SK-N-SH (cell line): ENCODE measurements around the gene IWS1. TPM values are rescaled to one million over a fixed set of nuclear protein-coding genes. Genes with fewer than 3 reads are reported as not detected.

Experiments
- CTCF ChIA-PET: fragments of 300-600, 350-600 bp; formaldehyde crosslinking; extraction: SDS; loops from one replicate; lab custom pipeline; 2021; lab: Yijun Ruan, JAX
- POLR2A ChIA-PET: fragments of 350-600 bp; sonication (Branson Sonifier 250); formaldehyde crosslinking; extraction: SDS; loops from one replicate; lab custom pipeline; 2020; ENCODE audit warnings: antibody characterized with exemption, inconsistent platforms; lab: Yijun Ruan, JAX
- DNase-seq: peaks from one replicate; pipeline ENCODE4 v3.0.0; 2012
- H2AFZ ChIP-seq: fragments of 200-600 bp; sonication (generic); 2 replicates; pipeline ENCODE4 v1.8.1; 2016; ENCODE audit warnings: antibody characterized with exemption, mild to moderate bottlenecking, low read depth
- H3F3A ChIP-seq: fragments of 200-600 bp; sonication (generic); replicated peaks from 2 replicates; pipeline ENCODE3; 2016; ENCODE audit warnings: antibody characterized with exemption, mild to moderate bottlenecking; ENCODE audit not compliant: insufficient read depth
- H3K27ac ChIP-seq, 2 experiments: fragments of 200-500 bp in 1 of 2; fragments of 200-600 bp in 1 of 2; sonication (Bioruptor generic) in 1 of 2; sonication (generic), shearing (Covaris generic) in 1 of 2; 2 replicates each; pipeline versions ENCODE4 v1.5.1 to v1.6.1; 2014 to 2016; ENCODE audit warnings: low read depth in 2 of 2, inconsistent platforms in 1 of 2, low read length in 1 of 2, mild to moderate bottlenecking in 1 of 2, mixed read lengths in 1 of 2
- H3K27me3 ChIP-seq: fragments of 200-600 bp; sonication (generic), shearing (Covaris generic); 2 replicates; pipeline ENCODE4 v1.6.1; 2016; ENCODE audit warnings: mixed run types; ENCODE audit not compliant: insufficient read depth
- H3K36me3 ChIP-seq, 2 experiments: fragments of 200-500 bp in 1 of 2; fragments of 200-600 bp in 1 of 2; sonication (Bioruptor generic) in 1 of 2; sonication (generic) in 1 of 2; replicated peaks in 1 of 2; 2 replicates each; pipeline versions ENCODE3 to v1.5.1; 2014 to 2016; ENCODE audit warnings: low read length in 1 of 2, mild to moderate bottlenecking in 1 of 2; ENCODE audit not compliant: insufficient read depth in 2 of 2, control insufficient read depth in 1 of 2
- H3K4me1 ChIP-seq, 2 experiments: fragments of 200-500 bp in 1 of 2; fragments of 200-600 bp in 1 of 2; sonication (Bioruptor generic) in 1 of 2; sonication (generic), shearing (Covaris generic) in 1 of 2; 2 replicates each; pipeline versions ENCODE4 v1.5.1 to v1.6.1; 2014 to 2016; ENCODE audit warnings: low read depth in 1 of 2, low read length in 1 of 2, mixed run types in 1 of 2; ENCODE audit not compliant: insufficient read depth in 2 of 2, control insufficient read depth in 1 of 2
- H3K4me2 ChIP-seq: fragments of 200-600 bp; sonication (generic), shearing (Covaris generic); 2 replicates; pipeline ENCODE4 v1.6.1; 2017; ENCODE audit warnings: mixed run types
- H3K4me3 ChIP-seq, 2 experiments: fragments of 200-500 bp in 1 of 2; fragments of 200-600 bp in 1 of 2; sonication (Bioruptor generic) in 1 of 2; sonication (generic), shearing (Covaris generic) in 1 of 2; 2 replicates each; pipeline versions ENCODE4 v1.5.1 to v1.8.1; 2014 to 2016; ENCODE audit warnings: low read depth in 2 of 2, inconsistent platforms in 1 of 2, low read length in 1 of 2, mild to moderate bottlenecking in 1 of 2, mixed read lengths in 1 of 2, moderate library complexity in 1 of 2
- H3K79me2 ChIP-seq: fragments of 200-600 bp; sonication (generic); 2 replicates; pipeline ENCODE4 v1.8.1; 2017; ENCODE audit warnings: mild to moderate bottlenecking; ENCODE audit not compliant: insufficient read depth
- H3K9ac ChIP-seq: fragments of 200-600 bp; sonication (generic); 2 replicates; pipeline ENCODE4 v1.6.1; 2017; ENCODE audit warnings: mixed run types
- H3K9me2 ChIP-seq: fragments of 200-600 bp; sonication (generic); 2 replicates; pipeline ENCODE4 v1.6.1; 2017; ENCODE audit warnings: mixed run types
- H3K9me3 ChIP-seq: fragments of 200-600 bp; sonication (generic); 2 replicates; pipeline ENCODE4 v1.6.1; 2017; ENCODE audit warnings: mixed run types, mild to moderate bottlenecking, moderate library complexity
- H4K20me1 ChIP-seq: fragments of 200-600 bp; sonication (generic); 2 replicates; pipeline ENCODE4 v1.6.1; 2017; ENCODE audit warnings: mild to moderate bottlenecking, mixed run types; ENCODE audit not compliant: insufficient read depth
- CHD2 ChIP-seq: fragments of 150-350 bp; IDR thresholded peaks from 2 replicates; pipeline ENCODE4 v1.6.1; 2018; ENCODE audit warnings: low read length; ENCODE audit not compliant: partially characterized antibody
- GABPA ChIP-seq: IDR thresholded peaks from 2 replicates; pipeline ENCODE4 v1.4.0; 2012; ENCODE audit warnings: low read depth, mild to moderate bottlenecking
- GATA2 ChIP-seq: sonication (generic); formaldehyde crosslinking; IDR thresholded peaks from 2 replicates; pipeline ENCODE4 v1.5.0; 2020; ENCODE audit warnings: mild to moderate bottlenecking, missing genetic modification reagents
- MEF2A ChIP-seq: IDR thresholded peaks from 2 replicates; pipeline ENCODE4 v1.4.0; 2012; ENCODE audit warnings: low read depth, borderline replicate concordance
- NRF1 ChIP-seq: IDR thresholded peaks from 2 replicates; pipeline ENCODE4 v1.6.1; 2012; ENCODE audit warnings: low read depth, mild to moderate bottlenecking, low read length
- RCOR1 ChIP-seq: fragments of 150-350 bp; IDR thresholded peaks from 2 replicates; pipeline ENCODE4 v1.6.1; 2017; ENCODE audit warnings: antibody characterized with exemption, low read length
- SIN3A ChIP-seq: IDR thresholded peaks from 2 replicates; pipeline ENCODE4 v1.6.1; 2012; ENCODE audit warnings: low read depth, mild to moderate bottlenecking, low read length, moderate library complexity, borderline replicate concordance
- SMC3 ChIP-seq: IDR thresholded peaks from 2 replicates; pipeline ENCODE4 v1.6.1; 2012; ENCODE audit warnings: low read depth, low read length, improper control_type of control experiment
- TAF1 ChIP-seq: IDR thresholded peaks from 2 replicates; pipeline ENCODE4 v1.6.1; 2012; ENCODE audit warnings: low read depth, mild to moderate bottlenecking, low read length, moderate library complexity, borderline replicate concordance
- WGBS: methylation state at CpG from one replicate; pipeline ENCODE4 v1.1.6; 2017; ENCODE audit warnings: low lambda C conversion rate; 5-methylcytosine and 5-hydroxymethylcytosine counted together
- polyA plus RNA-seq, 3 experiments: library from polyadenylated mRNA; depleted of rRNA; stranded (reverse); fragments of >200 nt; gene quantifications; 2 replicates each; pipeline ENCODE4 v1.2.3, GENCODE V29; 2012
- TF ChIP-seq, protein P1 (sequence below): IDR thresholded peaks from 2 replicates; pipeline ENCODE4; 2012
- TF ChIP-seq, protein P2 (sequence below): IDR thresholded peaks from 2 replicates; pipeline ENCODE4 v1.4.0; 2012; ENCODE audit warnings: low read depth

IWS1 gene
- polyA plus RNA-seq, 1 of the 3 experiments (the other 2 are of a cell fraction), result 24.6 TPM

DNA sequence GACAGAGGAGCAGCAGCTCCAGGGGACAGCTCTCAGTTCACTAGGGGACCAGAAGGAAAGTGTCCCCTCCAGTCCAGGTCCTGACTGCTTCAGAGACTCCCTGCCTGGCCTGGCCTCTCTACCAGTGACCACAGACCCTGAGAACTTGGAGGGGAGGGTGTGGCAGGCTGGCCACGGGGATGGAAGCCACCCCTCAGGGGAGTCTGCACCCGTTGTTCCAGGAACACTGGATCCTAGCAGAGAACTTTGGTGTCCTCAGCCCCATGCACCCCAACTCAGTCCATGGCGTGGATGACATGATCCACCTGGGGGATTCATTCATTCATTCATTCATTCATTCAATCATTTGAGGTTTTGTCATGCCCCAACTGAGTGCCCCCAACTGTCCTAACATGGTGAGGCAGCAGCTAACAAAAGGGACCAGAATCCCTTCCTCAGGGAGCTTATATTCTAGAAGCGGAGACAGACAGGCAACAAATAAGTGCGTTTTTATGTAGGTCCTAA lies 41.1 kb upstream of the IWS1 start (continued):
- TF ChIP-seq NRF1, result no peak
- TF ChIP-seq SMC3, result no peak
- TF ChIP-seq, protein P1, sequence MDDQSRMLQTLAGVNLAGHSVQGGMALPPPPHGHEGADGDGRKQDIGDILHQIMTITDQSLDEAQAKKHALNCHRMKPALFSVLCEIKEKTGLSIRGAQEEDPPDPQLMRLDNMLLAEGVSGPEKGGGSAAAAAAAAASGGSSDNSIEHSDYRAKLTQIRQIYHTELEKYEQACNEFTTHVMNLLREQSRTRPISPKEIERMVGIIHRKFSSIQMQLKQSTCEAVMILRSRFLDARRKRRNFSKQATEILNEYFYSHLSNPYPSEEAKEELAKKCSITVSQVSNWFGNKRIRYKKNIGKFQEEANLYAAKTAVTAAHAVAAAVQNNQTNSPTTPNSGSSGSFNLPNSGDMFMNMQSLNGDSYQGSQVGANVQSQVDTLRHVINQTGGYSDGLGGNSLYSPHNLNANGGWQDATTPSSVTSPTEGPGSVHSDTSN, result no peak
- no peak for TF ChIP-seq GATA2
- TF ChIP-seq GABPA, result no peak
- no peak for TF ChIP-seq TAF1
- TF ChIP-seq, protein P2, sequence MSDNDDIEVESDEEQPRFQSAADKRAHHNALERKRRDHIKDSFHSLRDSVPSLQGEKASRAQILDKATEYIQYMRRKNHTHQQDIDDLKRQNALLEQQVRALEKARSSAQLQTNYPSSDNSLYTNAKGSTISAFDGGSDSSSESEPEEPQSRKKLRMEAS, result no peak
- TF ChIP-seq RCOR1, result no peak

DNA sequence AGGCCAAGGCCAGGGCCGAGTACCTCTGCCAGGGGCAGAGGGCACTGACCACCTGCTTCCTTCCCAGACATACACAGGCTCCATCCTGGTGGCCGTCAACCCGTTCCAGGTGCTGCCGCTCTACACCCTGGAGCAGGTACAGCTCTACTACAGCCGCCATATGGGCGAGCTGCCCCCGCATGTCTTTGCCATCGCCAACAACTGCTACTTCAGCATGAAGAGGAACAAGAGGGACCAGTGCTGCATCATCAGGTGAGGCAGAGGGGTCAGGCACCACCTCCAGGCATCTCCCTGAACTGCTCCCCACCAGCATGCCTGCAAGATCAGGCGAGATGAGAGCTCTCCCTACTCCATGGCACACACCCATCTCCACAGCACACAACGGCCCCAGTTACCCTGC lies 40.3 kb upstream of the IWS1 start:
- no peaks in the 10 kb centered on the region for H3K9me2 ChIP-seq
- no peak overlapping the region for H3K9ac ChIP-seq
- H3K27me3 ChIP-seq, result no peaks in the 10 kb centered on the region
- no peaks in the 10 kb centered on the region for H3F3A ChIP-seq
- no peaks in the 10 kb centered on the region for H3K36me3 ChIP-seq
- H3K9me3 ChIP-seq, result no peaks in the 10 kb centered on the region
- CTCF ChIA-PET, result interaction anchor here (0.7 to 0.8 kb wide), 2 partner anchors 10 to 25 kb away, joined by 3 to 4 read pairs; no protein-coding TSS in a partner anchor
- TF ChIP-seq MEF2A (no peak), CHD2 (no peak)
- POLR2A ChIA-PET, result no interaction called here
- 86% methylated on average over 5 of the region's 10 CpGs for WGBS
- H4K20me1 ChIP-seq, result no peaks in the 10 kb centered on the region
- peaks cover 0 to 8% of the 10 kb centered on the region in 2 experiments; a peak in 2 of 4 replicates for H3K4me1 ChIP-seq
- no peak for DNase-seq
- H3K27ac ChIP-seq, result no peak overlapping the region
- no peak overlapping the region for H3K4me2 ChIP-seq
- H3K79me2 ChIP-seq, result no peaks in the 10 kb centered on the region
- H3K4me3 ChIP-seq, result no peak overlapping the region
- H2AFZ ChIP-seq, result no peak overlapping the region

DNA sequence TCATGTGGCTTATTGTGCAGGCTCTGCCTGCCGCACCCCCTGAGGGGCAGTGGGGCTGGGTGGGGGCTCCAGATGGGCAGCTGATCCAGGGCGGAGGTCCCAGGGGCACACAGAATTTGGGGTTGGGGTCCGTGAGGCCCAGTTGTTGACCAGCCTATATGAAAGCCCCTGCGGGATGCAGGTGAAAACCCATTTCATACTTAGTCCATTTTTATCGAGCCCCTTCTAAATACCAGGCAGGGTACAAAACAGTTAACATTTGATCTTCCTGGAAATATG lies 39.8 kb upstream of the IWS1 start:
- DNase-seq, result no peak
- H3K9ac ChIP-seq, result no peak overlapping the region
- H3K27me3 ChIP-seq, result no peaks in the 10 kb centered on the region
- CTCF ChIA-PET, result interaction anchor here (1.2 kb wide), 1 partner anchor 25 kb away, joined by 5 read pairs; no protein-coding TSS in a partner anchor
- H2AFZ ChIP-seq, result no peak overlapping the region
- no peak overlapping the region for H3K27ac ChIP-seq
- TF ChIP-seq SIN3A, result no peak
- H3K36me3 ChIP-seq, result no peaks in the 10 kb centered on the region
- no peaks in the 10 kb centered on the region for H4K20me1 ChIP-seq
- no CpG with 5 or more reads among the region's 5 CpGs for WGBS
- H3K4me1 ChIP-seq, result peaks cover 0 to 8% of the 10 kb centered on the region in 2 experiments; a peak in 2 of 4 replicates
- no peak overlapping the region for H3K4me3 ChIP-seq
- H3K9me3 ChIP-seq, result no peaks in the 10 kb centered on the region
- no peak overlapping the region for H3K4me2 ChIP-seq
- no peaks in the 10 kb centered on the region for H3K79me2 ChIP-seq
- no peaks in the 10 kb centered on the region for H3K9me2 ChIP-seq
- POLR2A ChIA-PET, result no interaction called here
- H3F3A ChIP-seq, result no peaks in the 10 kb centered on the region
